Natural killer cell (primary cell): ENCODE results near the gene CDADC1. TPM values are rescaled to one million over a fixed set of nuclear protein-coding genes. Genes with fewer than 3 reads are reported as not detected.

ENCODE experiments used
- ATAC-seq, 3 donors: fragments of 150-1000 bp in 2 of 3; fragments of 200-7000 bp in 1 of 3; cut with Tn5 transposase; 1 replicate in 1 of 3; 2 replicates in 2 of 3; pipeline ENCODE4 v1.10.0; 2021; ENCODE audit warnings: mild to moderate bottlenecking in 2 of 3, moderate library complexity in 2 of 3
- DNase-seq, 2 donors: peaks; one replicate each; pipeline versions ENCODE4 v3.0.0 to v3.0.0-alpha.2; 2013 to 2021; ENCODE audit warnings: mixed read lengths in 1 of 2
- H3K27ac ChIP-seq: one replicate; pipeline ENCODE4 v1.5.1; 2013; ENCODE audit warnings: mild to moderate bottlenecking, low read length
- H3K27me3 ChIP-seq: one replicate; pipeline ENCODE4 v1.6.1; 2013; ENCODE audit warnings: low read length; ENCODE audit not compliant: control insufficient read depth, insufficient read depth
- H3K36me3 ChIP-seq: one replicate; pipeline ENCODE4 v1.6.1; 2013; ENCODE audit warnings: low read length; ENCODE audit not compliant: control insufficient read depth, insufficient read depth
- H3K4me1 ChIP-seq: one replicate; pipeline ENCODE4 v1.6.1; 2013; ENCODE audit warnings: low read length; ENCODE audit not compliant: control insufficient read depth, insufficient read depth
- H3K4me3 ChIP-seq: one replicate; pipeline ENCODE4 v1.5.1; 2013; ENCODE audit warnings: low read length
- H3K9me3 ChIP-seq: one replicate; pipeline ENCODE4 v1.6.1; 2013; ENCODE audit warnings: low read length; ENCODE audit not compliant: control insufficient read depth, insufficient read depth
- H3K27ac Mint-ChIP-seq, 2 donors: one replicate each; pipeline ENCODE4 v1.8.0; 2022; ENCODE audit warnings: mild to moderate bottlenecking in 2 of 2, mixed read lengths in 2 of 2, moderate library complexity in 1 of 2
- H3K27me3 Mint-ChIP-seq, 2 donors: one replicate each; pipeline ENCODE4 v1.8.0; 2022; ENCODE audit warnings: low read depth in 2 of 2, mixed read lengths in 2 of 2
- H3K36me3 Mint-ChIP-seq: one replicate; pipeline ENCODE4 v1.8.0; 2022; ENCODE audit warnings: mixed read lengths
- H3K4me1 Mint-ChIP-seq, 2 donors: one replicate each; pipeline ENCODE4 v1.8.0; 2022; ENCODE audit warnings: mixed read lengths in 2 of 2
- H3K4me3 Mint-ChIP-seq: one replicate; pipeline ENCODE4 v1.8.0; 2022; ENCODE audit warnings: mild to moderate bottlenecking, moderate library complexity, mixed read lengths
- H3K9me3 Mint-ChIP-seq, 2 donors: one replicate each; pipeline ENCODE4 v1.8.0; 2022; ENCODE audit warnings: mixed read lengths in 2 of 2
- WGBS: methylation state at CpG from one replicate; pipeline ENCODE4 v1.1.7; 2013; ENCODE audit warnings: missing lambda C conversion rate; ENCODE audit not compliant: insufficient coverage; 5-methylcytosine and 5-hydroxymethylcytosine counted together
- intact Hi-C: fragments of 100-400 bp; cut with micrococcal nuclease; formaldehyde crosslinking; loops from one replicate; pipeline ENCODE4 v1.14.2; 2022
- total RNA-seq, 4 donors: library from RNA; stranded (reverse); fragments of 120-200 nt in 1 of 4; gene quantifications; one replicate each; pipeline versions ENCODE4 v1.2.3 to v1.2.4, GENCODE V29; 2013 to 2022
- TF ChIP-seq, protein P1 (sequence below): fragments of 200-600 bp; IDR thresholded peaks from one replicate; pipeline ENCODE4 v1.8.0; 2022; ENCODE audit warnings: antibody characterized with exemption

The CDADC1 gene
- total RNA-seq, 3 donors from 2014 or later (not counting 1 experiment from before 2014, with no cell fraction given) = 32.0 to 39.4 (median 33.6) TPM

DNA sequence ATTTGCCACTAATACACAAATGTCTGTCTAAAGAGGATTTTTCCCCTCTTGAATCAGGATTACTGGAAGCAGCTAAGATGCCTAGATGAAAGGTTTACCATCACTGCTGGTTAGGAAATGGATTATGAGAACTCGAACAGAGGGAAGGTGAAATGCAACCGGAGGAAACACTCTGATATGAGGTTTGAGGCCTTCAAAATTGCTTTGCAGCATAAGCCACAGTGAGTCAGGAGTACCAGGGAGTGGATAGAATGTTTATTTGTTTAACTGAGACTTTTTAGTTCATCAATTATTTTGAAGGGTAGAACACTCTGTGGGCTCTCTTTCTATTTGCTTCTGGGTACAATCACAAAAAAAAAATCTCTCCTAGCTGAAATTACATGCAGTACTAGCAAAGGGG is 18.1 kb downstream of the CDADC1 start:
- Histone ChIP-seq H3K36me3 (peaks cover 14% of the 10 kb centered on the region), H3K27ac (no peak overlapping the region), H3K27me3 (no peaks in the 10 kb centered on the region), H3K9me3 (no peaks in the 10 kb centered on the region), H3K4me1 (no peaks in the 10 kb centered on the region), H3K4me3 (no peak overlapping the region)
- no peak for DNase-seq
- Mint-ChIP-seq H3K27me3 (no peaks in the 10 kb centered on the region), H3K4me3 (no peak overlapping the region), H3K4me1 (no peaks in the 10 kb centered on the region), H3K27ac (no peak overlapping the region), H3K36me3 (peaks cover 10% of the 10 kb centered on the region), H3K9me3 (no peaks in the 10 kb centered on the region)
- intact Hi-C loops = no loop called here
- 36% methylated on average over 2 of the region's 2 CpGs for WGBS
- TF ChIP-seq, protein P1, sequence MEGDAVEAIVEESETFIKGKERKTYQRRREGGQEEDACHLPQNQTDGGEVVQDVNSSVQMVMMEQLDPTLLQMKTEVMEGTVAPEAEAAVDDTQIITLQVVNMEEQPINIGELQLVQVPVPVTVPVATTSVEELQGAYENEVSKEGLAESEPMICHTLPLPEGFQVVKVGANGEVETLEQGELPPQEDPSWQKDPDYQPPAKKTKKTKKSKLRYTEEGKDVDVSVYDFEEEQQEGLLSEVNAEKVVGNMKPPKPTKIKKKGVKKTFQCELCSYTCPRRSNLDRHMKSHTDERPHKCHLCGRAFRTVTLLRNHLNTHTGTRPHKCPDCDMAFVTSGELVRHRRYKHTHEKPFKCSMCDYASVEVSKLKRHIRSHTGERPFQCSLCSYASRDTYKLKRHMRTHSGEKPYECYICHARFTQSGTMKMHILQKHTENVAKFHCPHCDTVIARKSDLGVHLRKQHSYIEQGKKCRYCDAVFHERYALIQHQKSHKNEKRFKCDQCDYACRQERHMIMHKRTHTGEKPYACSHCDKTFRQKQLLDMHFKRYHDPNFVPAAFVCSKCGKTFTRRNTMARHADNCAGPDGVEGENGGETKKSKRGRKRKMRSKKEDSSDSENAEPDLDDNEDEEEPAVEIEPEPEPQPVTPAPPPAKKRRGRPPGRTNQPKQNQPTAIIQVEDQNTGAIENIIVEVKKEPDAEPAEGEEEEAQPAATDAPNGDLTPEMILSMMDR = no peak
- no peak for ATAC-seq

DNA sequence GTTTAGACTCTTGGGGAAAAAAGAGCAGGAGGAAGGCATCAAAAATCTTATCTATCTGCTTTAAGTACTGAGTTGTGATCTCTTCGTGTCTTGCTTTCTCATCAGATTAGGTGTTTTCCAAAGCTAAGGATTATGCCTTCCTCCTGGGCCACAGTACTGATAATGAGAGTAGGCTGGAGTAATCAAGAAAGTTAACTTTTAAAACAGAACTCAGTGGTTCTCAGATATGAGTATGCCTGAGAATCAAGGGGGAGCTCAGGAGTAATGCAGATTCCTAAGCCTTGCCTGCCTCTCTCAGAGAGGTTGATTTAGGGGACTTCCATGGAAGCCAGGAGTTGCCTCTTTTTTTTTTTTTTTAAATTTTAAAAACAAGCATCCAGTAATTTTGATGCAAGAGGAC is 23.5 kb downstream of the CDADC1 start:
- Mint-ChIP-seq H3K27me3 (no peaks in the 10 kb centered on the region), H3K4me3 (no peak overlapping the region), H3K9me3 (no peaks in the 10 kb centered on the region), H3K27ac (no peak overlapping the region), H3K36me3 (peaks cover 9% of the 10 kb centered on the region), H3K4me1 (no peaks in the 10 kb centered on the region)
- TF ChIP-seq, protein P1 = no peak
- no peak overlapping the region for H3K27ac ChIP-seq
- ATAC-seq (no peak), DNase-seq (no peak)
- 50% methylated on average over 1 of the region's 1 CpG for WGBS
- no peaks in the 10 kb centered on the region for H3K27me3 ChIP-seq
- H3K4me3 ChIP-seq = no peak overlapping the region
- H3K9me3 ChIP-seq = no peaks in the 10 kb centered on the region
- intact Hi-C loops = no loop called here
- H3K36me3 ChIP-seq = peaks cover 7% of the 10 kb centered on the region
- no peaks in the 10 kb centered on the region for H3K4me1 ChIP-seq

DNA sequence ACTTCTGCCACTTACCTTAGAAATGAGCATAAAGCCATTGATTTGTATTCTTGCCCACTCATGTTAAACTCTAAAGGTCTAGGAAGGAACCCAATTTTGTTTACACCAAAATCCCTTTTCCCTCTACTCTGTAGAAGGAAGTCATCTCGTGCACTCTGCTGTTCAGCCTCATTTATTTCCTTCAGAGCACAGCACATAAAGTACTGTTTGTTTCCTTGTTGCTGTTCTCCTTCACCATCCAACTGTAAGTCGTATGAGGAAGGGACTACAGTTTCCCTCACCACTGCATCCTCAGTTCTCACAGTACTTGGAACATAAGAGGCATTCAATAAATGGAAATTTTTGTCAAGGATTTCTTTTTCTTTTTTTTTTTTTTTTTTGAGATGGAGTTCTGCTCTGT is 24.6 kb downstream of the CDADC1 start:
- Mint-ChIP-seq H3K4me3 (no peak overlapping the region), H3K27ac (no peak overlapping the region), H3K4me1 (no peaks in the 10 kb centered on the region), H3K36me3 (peaks cover 9% of the 10 kb centered on the region), H3K27me3 (no peaks in the 10 kb centered on the region), H3K9me3 (no peaks in the 10 kb centered on the region)
- Histone ChIP-seq H3K9me3 (no peaks in the 10 kb centered on the region), H3K27ac (no peak overlapping the region), H3K27me3 (no peaks in the 10 kb centered on the region), H3K4me3 (no peak overlapping the region), H3K4me1 (no peaks in the 10 kb centered on the region), H3K36me3 (peaks cover 5% of the 10 kb centered on the region)
- WGBS = 63% methylated on average over 2 of the region's 2 CpGs
- TF ChIP-seq, protein P1 = no peak
- DNase-seq = no peak
- ATAC-seq = no peak
- intact Hi-C loops = no loop called here

DNA sequence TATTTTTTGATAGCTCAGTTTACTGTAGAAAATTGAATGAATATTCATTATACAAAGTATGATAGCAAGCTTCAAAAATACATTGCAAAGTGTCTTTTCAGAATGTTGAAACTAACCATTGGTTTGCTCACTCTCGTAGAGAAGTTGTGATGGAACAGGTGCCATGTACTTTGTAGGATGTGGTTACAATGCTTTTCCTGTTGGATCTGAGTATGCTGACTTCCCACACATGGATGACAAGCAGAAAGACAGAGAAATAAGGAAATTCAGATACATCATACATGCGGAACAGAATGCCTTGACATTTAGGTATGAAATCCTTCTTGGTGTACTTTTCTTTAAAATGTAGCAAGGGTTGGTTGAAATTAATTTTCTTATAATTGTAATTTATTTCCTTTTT is 30.5 kb downstream of the CDADC1 start:
- Mint-ChIP-seq H3K27ac (no peak overlapping the region), H3K9me3 (no peaks in the 10 kb centered on the region), H3K4me3 (no peak overlapping the region), H3K36me3 (no peaks in the 10 kb centered on the region), H3K4me1 (no peaks in the 10 kb centered on the region), H3K27me3 (no peaks in the 10 kb centered on the region)
- TF ChIP-seq, protein P1 = no peak
- Histone ChIP-seq H3K27me3 (no peaks in the 10 kb centered on the region), H3K36me3 (peaks cover 7% of the 10 kb centered on the region), H3K4me3 (no peak overlapping the region), H3K4me1 (no peaks in the 10 kb centered on the region), H3K9me3 (no peaks in the 10 kb centered on the region), H3K27ac (no peak overlapping the region)
- DNase-seq (no peak), ATAC-seq (no peak)
- WGBS = 45% methylated on average over 1 of the region's 2 CpGs
- intact Hi-C loops = no loop called here
